ENCODE data around the gene NLRC5.

GRCh38 chr16:56989988-56990387 lies 631 bp downstream of the NLRC5 start:
- TF ChIP-seq CTCF (IDR thresholded peaks at IDR 0.05) (no peak), POLR2A (IDR thresholded peaks at IDR 0.05) (no peak), POLR2AphosphoS5 (IDR thresholded peaks at IDR 0.05) (no peak)
